GM10847 (cell line): Measurements from ENCODE around the gene FIGLA.

ENCODE experiments used
- POLR2A ChIP-seq: IDR thresholded peaks from 2 replicates; pipeline ENCODE4 v1.6.1; 2011; ENCODE audit not compliant: insufficient read length; ENCODE audit errors: extremely low read depth

FIGLA gene

GRCh38 chr2:70790136-70790828 is at the start of gene FIGLA:
Gene FIGLA (minus strand): TSS chr2:70790643. CDS start chr2:70790638, 5 bp downstream.
- no peak for TF ChIP-seq POLR2A

- TF ChIP-seq POLR2A, result no peak
Observed at GRCh38 chr2:70837980-70838925, 47.8 kb upstream of the FIGLA start.

GRCh38 chr2:70835643-70836042 is 45.2 kb upstream of the FIGLA start, which contains the start of gene CD207:
Gene CD207 (minus strand): TSS chr2:70835816. CDS start chr2:70835776, 40 bp downstream.
- TF ChIP-seq POLR2A, result no peak

GRCh38 chr2:70834881-70835280 is 44.4 kb upstream of the FIGLA start:
- no peak for TF ChIP-seq POLR2A

DNA sequence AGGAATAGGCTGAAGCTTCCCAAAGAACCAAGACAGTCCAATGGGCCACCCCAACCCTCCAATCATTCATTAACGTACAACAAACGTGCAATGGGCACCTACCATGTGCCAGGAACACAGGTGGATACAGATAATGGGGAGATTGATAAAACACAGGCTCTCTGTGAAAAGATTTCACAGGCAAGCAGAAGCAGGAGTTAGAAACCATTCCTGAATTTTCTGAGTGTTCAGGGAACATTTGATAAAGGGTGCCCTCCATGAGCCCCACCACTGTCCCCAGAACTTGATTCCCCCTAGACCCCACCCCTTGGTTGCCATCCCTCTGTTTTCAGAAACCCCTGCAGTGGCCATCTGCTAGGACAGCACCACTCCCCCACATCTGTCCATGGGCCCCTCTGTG is 43.7 kb upstream of the FIGLA start:
- no peak for TF ChIP-seq POLR2A

DNA sequence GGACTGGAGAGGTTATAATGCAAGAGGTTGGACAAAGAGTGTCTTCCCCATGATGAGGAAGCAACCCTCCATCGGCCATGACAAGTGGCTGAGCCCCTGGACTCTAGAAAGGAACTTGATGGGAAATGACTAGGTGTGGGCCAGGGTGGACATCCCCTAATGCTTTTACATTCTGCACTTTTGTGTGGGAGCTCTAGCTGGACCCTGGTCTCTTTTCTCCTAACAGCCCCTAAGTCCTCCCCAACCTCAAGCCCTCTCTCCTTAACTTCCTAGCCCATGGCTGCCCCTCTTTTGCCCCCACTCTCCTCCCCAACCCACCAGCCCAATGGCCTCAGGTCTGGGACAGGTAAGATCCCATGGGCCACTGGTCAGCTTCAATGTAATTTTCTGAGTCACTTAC is 42.8 kb upstream of the FIGLA start:
- no peak for TF ChIP-seq POLR2A

DNA sequence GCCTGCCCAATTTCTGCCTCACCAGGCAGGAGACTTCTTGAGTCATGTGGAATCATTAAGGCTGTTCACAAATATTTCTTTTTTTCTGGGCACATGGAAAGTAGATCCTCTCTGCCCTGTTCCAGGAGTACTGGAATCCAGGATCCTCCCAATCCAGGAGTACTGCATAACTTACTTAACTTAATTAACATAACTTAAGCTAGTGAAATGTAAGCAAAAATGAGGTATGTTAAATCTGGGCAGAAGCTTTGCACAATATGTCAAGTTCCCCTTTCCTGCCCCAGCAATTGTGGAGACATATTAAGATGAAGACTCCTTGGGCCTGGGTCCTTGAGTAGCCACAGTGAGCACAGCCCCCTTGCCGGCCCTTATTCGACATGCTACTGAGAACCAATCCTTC is 41.9 kb upstream of the FIGLA start:
- TF ChIP-seq POLR2A, result no peak

DNA sequence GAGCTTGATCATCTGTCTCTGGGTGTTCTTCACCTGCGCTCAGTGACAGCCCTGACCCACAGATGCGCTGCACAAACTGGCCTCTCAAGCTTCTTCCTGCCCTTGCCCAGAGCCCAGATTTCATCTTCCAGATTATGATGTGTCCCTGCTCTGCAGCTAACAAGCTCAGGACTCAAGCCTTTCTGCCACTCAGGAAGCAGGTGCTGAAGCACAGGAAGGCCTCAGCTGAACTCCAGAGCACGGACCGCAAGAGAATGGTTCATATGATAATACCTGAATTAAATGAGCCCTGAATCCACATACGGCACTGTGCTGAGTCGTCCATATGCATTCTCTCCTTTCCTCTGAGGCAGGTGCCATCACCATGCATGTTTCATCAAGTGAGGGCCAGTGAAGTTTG is 41.4 kb upstream of the FIGLA start:
- no peak for TF ChIP-seq POLR2A

DNA sequence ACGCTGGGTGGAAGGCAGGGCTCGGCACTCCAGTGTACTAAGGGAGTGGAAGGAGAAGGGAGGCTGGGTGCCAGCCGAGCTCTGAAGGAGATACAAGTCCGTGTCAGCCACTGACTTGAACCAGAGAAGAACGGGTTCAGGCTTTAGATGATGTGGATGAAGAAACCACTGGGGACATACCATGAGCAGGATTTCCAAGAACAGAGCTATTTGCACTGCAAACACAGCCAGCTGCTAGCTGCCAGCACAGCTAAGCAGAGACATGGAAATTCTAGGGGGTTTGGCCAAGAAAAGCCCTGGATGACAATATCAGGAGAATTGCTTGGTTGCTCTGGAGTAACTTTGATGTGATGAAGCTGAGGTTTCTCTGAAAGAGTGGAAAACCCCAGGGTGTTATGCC is 39.9 kb upstream of the FIGLA start:
- no peak for TF ChIP-seq POLR2A

DNA sequence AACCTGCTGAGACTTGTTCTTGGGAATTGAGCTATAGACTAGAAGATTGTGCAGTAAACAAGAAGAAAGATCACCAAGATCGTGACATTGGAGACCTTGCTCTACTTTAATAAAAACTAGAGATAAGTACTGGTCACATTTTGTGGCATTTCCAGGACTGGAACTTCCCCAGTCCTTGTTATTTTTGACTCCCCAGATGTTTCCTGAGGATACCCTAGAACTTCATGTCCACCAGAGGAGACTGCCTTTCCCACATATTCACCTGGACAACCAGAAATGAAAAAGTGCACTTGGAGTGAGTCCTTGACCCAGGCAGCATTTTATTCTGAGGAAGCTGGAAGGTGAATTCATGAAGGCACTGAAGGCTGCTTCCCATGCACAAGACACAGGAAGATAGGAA is 39.5 kb upstream of the FIGLA start:
- no peak for TF ChIP-seq POLR2A

DNA sequence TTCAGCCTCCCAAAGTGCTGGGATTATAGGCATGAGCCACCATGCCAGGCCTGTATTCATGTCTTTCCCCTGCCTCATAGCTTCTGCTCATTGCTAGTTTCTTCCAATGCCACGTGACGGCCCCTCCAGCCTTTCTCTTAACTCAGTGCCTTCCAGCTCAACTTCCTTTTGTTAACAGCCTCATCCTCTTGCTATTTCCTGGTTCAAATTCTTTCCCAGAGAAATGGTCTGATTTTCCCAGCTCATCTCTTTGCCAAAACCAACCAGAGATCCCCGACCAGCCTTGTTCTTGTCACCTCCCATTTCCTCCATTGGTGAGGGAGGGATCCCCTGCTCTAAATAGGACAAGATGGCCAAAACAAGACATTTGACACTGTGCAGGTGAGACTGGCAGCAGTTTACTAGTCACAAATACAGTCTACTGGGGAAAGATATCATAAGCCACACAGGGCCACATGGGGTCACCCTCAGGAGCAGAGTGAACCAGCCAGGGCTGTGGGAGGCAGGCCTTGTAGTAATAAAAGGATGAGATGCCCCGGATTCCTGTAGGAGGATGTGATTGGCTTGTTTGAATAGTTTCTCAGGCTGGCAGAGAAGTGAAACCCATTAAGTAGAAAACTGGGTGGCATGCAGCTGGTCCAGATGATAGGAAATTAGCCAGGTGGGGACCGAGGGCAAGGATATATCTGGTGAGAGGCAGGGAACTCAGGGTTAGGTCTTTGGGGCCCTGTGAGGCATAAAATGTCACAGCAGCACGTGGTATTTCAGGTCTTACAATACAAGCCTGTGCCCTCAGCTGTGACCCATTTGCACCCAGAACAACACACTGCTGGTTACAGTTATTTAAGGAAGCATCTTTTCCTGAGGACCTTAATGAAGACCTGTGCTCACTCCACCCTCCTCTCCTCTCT is 38.7 kb upstream of the FIGLA start:
- TF ChIP-seq POLR2A, result no peak

GRCh38 chr2:70828115-70828514 is 37.7 kb upstream of the FIGLA start:
- no peak for TF ChIP-seq POLR2A

DNA sequence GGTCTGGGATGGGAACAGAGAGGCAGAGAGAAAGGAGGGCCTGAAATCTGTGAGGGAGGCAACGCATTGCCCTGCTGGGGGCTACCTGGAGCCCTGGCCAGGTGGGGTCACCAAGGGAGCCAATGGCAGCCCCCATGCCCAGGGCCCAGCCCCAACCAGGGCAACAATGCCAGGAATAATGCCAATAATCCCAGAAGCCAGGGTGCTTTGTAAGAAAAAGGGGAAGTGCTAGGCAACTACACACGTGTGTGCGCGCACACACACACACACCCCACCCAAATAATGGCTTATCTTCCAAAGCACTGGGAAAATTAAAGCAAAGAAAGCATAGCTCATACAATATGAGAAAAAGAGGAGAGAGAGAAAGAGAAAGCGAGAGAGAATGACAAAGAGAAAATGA is 36.9 kb upstream of the FIGLA start:
- no peak for TF ChIP-seq POLR2A

GRCh38 chr2:70826696-70827350 is 36.4 kb upstream of the FIGLA start:
- TF ChIP-seq POLR2A, result no peak

GRCh38 chr2:70823249-70823648 is 32.8 kb upstream of the FIGLA start:
- no peak for TF ChIP-seq POLR2A
